H1 (cell line): ENCODE measurements around the gene INPP5F. TPM values are rescaled to one million over a fixed set of nuclear protein-coding genes. Genes with fewer than 3 reads are reported as not detected.

Experiments
- CTCF ChIA-PET: fragments of 300-600 bp; sonication (Branson Sonifier 250); formaldehyde crosslinking; loops from one replicate; lab custom pipeline; 2021; ENCODE audit not compliant: partially characterized antibody; lab: Charles Lee
- POLR2A ChIA-PET: fragments of 300-600 bp; sonication (Branson Sonifier 250); formaldehyde crosslinking; loops from one replicate; lab custom pipeline; 2021; ENCODE audit warnings: inconsistent platforms; ENCODE audit not compliant: partially characterized antibody; lab: Charles Lee
- DNase-seq, 2 experiments: peaks; one replicate each; pipeline versions ENCODE4 v3.0.0 to v3.0.0-alpha.2; 2010 to 2022; ENCODE audit warnings: low spot score in 2 of 2, low read depth in 1 of 2, mixed read lengths in 1 of 2
- FAIRE-seq: peaks from 2 replicates; lab custom pipeline; 2011; peaks lifted over from hg19 to GRCh38; lab: Jason Lieb, UNC
- H2AFZ ChIP-seq: 2 replicates; pipeline ENCODE4 v1.8.1; 2012; ENCODE audit warnings: low read length, inconsistent platforms
- H2AK5ac ChIP-seq: 2 replicates; pipeline ENCODE4 v1.6.1; 2013; ENCODE audit warnings: low read depth, low read length
- H2BK120ac ChIP-seq: replicated peaks from 2 replicates; pipeline ENCODE3; 2013; ENCODE audit warnings: low read depth, low read length, inconsistent platforms
- H2BK12ac ChIP-seq: 2 replicates; pipeline ENCODE4 v1.6.1; 2013; ENCODE audit warnings: low read depth, low read length
- H2BK15ac ChIP-seq: 2 replicates; pipeline ENCODE4 v1.6.1; 2013; ENCODE audit warnings: low read length
- H2BK20ac ChIP-seq: 2 replicates; pipeline ENCODE4 v1.6.1; 2013; ENCODE audit warnings: low read length
- H2BK5ac ChIP-seq: 2 replicates; pipeline ENCODE4 v1.6.1; 2013; ENCODE audit warnings: low read depth, low read length
- H3K14ac ChIP-seq: 2 replicates; pipeline ENCODE4 v1.6.1; 2013; ENCODE audit warnings: inconsistent platforms; ENCODE audit not compliant: insufficient read length
- H3K18ac ChIP-seq: 2 replicates; pipeline ENCODE4 v1.6.1; 2013; ENCODE audit warnings: low read length; ENCODE audit errors: extremely low read depth
- H3K23ac ChIP-seq: 2 replicates; pipeline ENCODE4 v1.6.1; 2013; ENCODE audit warnings: inconsistent platforms; ENCODE audit not compliant: insufficient read length
- H3K23me2 ChIP-seq: 2 replicates; pipeline ENCODE4 v1.6.1; 2013; ENCODE audit warnings: low read depth, low read length
- H3K27ac ChIP-seq: 2 replicates; pipeline ENCODE4 v1.6.1; 2011; ENCODE audit warnings: low read depth, low read length, inconsistent platforms
- H3K27me3 ChIP-seq, 4 experiments: replicated peaks in 1 of 4; 1 replicate in 1 of 4; 2 replicates in 3 of 4; pipeline versions ENCODE4 v1.6.1 to v1.8.1; 2011 to 2013; ENCODE audit warnings: low read length in 3 of 4, mild to moderate bottlenecking in 3 of 4, inconsistent platforms in 2 of 4, mixed read lengths in 2 of 4, moderate library complexity in 1 of 4; ENCODE audit not compliant: control insufficient read depth in 3 of 4, insufficient read depth in 3 of 4; ENCODE audit errors: extremely low read depth in 1 of 4
- H3K36me3 ChIP-seq, 4 experiments: 2 replicates each; pipeline versions ENCODE4 v1.6.1 to v1.8.1; 2011 to 2013; ENCODE audit warnings: mild to moderate bottlenecking in 4 of 4, low read length in 3 of 4, moderate library complexity in 2 of 4, control low read depth in 1 of 4, inconsistent platforms in 1 of 4; ENCODE audit not compliant: insufficient read depth in 4 of 4, control insufficient read depth in 2 of 4
- H3K4ac ChIP-seq: replicated peaks from 2 replicates; pipeline ENCODE3; 2013; ENCODE audit warnings: low read length, low read depth, mixed read lengths, inconsistent platforms; ENCODE audit not compliant: insufficient read length
- H3K4me1 ChIP-seq, 4 experiments: replicated peaks in 1 of 4; 1 replicate in 1 of 4; 2 replicates in 3 of 4; pipeline versions ENCODE4 v1.6.1 to v1.8.1; 2011 to 2013; ENCODE audit warnings: low read length in 3 of 4, inconsistent platforms in 2 of 4, mixed read lengths in 1 of 4; ENCODE audit not compliant: insufficient read depth in 4 of 4, control insufficient read depth in 3 of 4
- H3K4me2 ChIP-seq, 2 experiments: 2 replicates each; pipeline versions ENCODE4 v1.6.1 to v1.8.1; 2011 to 2013; ENCODE audit warnings: low read depth in 2 of 2, low read length in 2 of 2, control low read depth in 1 of 2, inconsistent platforms in 1 of 2, mild to moderate bottlenecking in 1 of 2; ENCODE audit not compliant: insufficient read depth in 1 of 2
- H3K4me3 ChIP-seq, 4 experiments: fragments of 200-600, 300-600 bp in 1 of 4; sonication (generic), shearing (Covaris generic), sonication (Bioruptor Twin) in 1 of 4; 2 replicates each; pipeline versions ENCODE4 v1.5.1 to v1.8.1; 2011 to 2016; ENCODE audit warnings: low read length in 4 of 4, low read depth in 3 of 4, control low read depth in 2 of 4, inconsistent platforms in 2 of 4, mild to moderate bottlenecking in 2 of 4, mixed read lengths in 1 of 4, moderate library complexity in 1 of 4; ENCODE audit not compliant: insufficient read depth in 2 of 4; ENCODE audit errors: extremely low read depth in 1 of 4
- H3K56ac ChIP-seq: replicated peaks from 2 replicates; pipeline ENCODE3; 2013; ENCODE audit warnings: low read depth, mild to moderate bottlenecking, mixed read lengths, low read length, inconsistent platforms; ENCODE audit not compliant: insufficient read length
- H3K79me1 ChIP-seq: 2 replicates; pipeline ENCODE4 v1.6.1; 2013; ENCODE audit warnings: low read depth, low read length, control low read depth
- H3K79me2 ChIP-seq, 2 experiments: 2 replicates each; pipeline versions ENCODE4 v1.6.1 to v1.8.1; 2012 to 2013; ENCODE audit warnings: low read length in 2 of 2, mild to moderate bottlenecking in 2 of 2, inconsistent platforms in 1 of 2; ENCODE audit not compliant: insufficient read depth in 2 of 2, control insufficient read depth in 1 of 2
- H3K9ac ChIP-seq, 4 experiments: replicated peaks in 1 of 4; 1 replicate in 1 of 4; 2 replicates in 3 of 4; pipeline versions ENCODE4 v1.6.1 to v1.8.1; 2011 to 2013; ENCODE audit warnings: low read depth in 3 of 4, low read length in 3 of 4, control low read depth in 2 of 4, mild to moderate bottlenecking in 2 of 4, moderate library complexity in 2 of 4, inconsistent platforms in 1 of 4; ENCODE audit errors: extremely low read depth in 1 of 4
- H3K9me3 ChIP-seq, 2 experiments: 2 replicates each; pipeline versions ENCODE4 v1.6.1 to v1.8.1; 2012 to 2013; ENCODE audit warnings: mild to moderate bottlenecking in 2 of 2, moderate library complexity in 2 of 2, control low read depth in 1 of 2, inconsistent platforms in 1 of 2, low read depth in 1 of 2, low read length in 1 of 2, mixed read lengths in 1 of 2; ENCODE audit not compliant: insufficient read depth in 2 of 2
- H4K20me1 ChIP-seq, 2 experiments: replicated peaks in 1 of 2; 2 replicates each; pipeline versions ENCODE3 to v1.8.1; 2011 to 2013; ENCODE audit warnings: inconsistent platforms in 2 of 2, low read length in 2 of 2, mild to moderate bottlenecking in 1 of 2; ENCODE audit not compliant: insufficient read depth in 2 of 2, control insufficient read depth in 1 of 2
- H4K5ac ChIP-seq: 2 replicates; pipeline ENCODE4 v1.6.1; 2013; ENCODE audit warnings: low read length, low read depth, mixed read lengths, inconsistent platforms; ENCODE audit not compliant: insufficient read length
- H4K8ac ChIP-seq: 2 replicates; pipeline ENCODE4 v1.8.0; 2013; ENCODE audit warnings: mild to moderate bottlenecking, moderate library complexity, low read length, inconsistent platforms; ENCODE audit not compliant: insufficient read depth; ENCODE audit errors: extremely low read depth
- H4K91ac ChIP-seq: replicated peaks from 2 replicates; pipeline ENCODE3; 2013; ENCODE audit warnings: low read length, mixed read lengths, inconsistent platforms; ENCODE audit not compliant: insufficient read length
- JUN ChIP-seq: IDR thresholded peaks from 2 replicates; pipeline ENCODE4 v1.6.1; 2011; ENCODE audit warnings: low read depth, mild to moderate bottlenecking, improper control_type of control experiment, low read length
- JUND ChIP-seq: IDR thresholded peaks from 2 replicates; pipeline ENCODE4 v1.6.1; 2011; ENCODE audit warnings: mild to moderate bottlenecking, improper control_type of control experiment, low read length
- KDM5A ChIP-seq: fragments of 200-600 bp; IDR thresholded peaks from 2 replicates; pipeline ENCODE4 v1.7.1; 2012; ENCODE audit warnings: mild to moderate bottlenecking, low read length, inconsistent platforms, mixed read lengths
- NRF1 ChIP-seq: IDR thresholded peaks from 2 replicates; pipeline ENCODE4 v1.6.1; 2011; ENCODE audit warnings: mild to moderate bottlenecking, low read depth, low read length, improper control_type of control experiment
- RAD21 ChIP-seq, 2 experiments: IDR thresholded peaks in 1 of 2; conservative IDR thresholded peaks in 1 of 2; 2 replicates each; pipeline ENCODE4 v1.6.1; 2011; ENCODE audit warnings: low read depth in 2 of 2, low read length in 2 of 2, improper control_type of control experiment in 1 of 2, inconsistent platforms in 1 of 2, mild to moderate bottlenecking in 1 of 2, moderate library complexity in 1 of 2
- RFX5 ChIP-seq: IDR thresholded peaks from 2 replicates; pipeline ENCODE4 v1.6.1; 2011; ENCODE audit warnings: low read depth, low read length, improper control_type of control experiment, borderline replicate concordance
- RXRA ChIP-seq: IDR thresholded peaks from 2 replicates; pipeline ENCODE4 v1.6.1; 2011; ENCODE audit warnings: low read depth, mild to moderate bottlenecking, low read length, moderate library complexity; ENCODE audit not compliant: insufficient read depth
- SIRT6 ChIP-seq: IDR thresholded peaks from one replicate; pipeline ENCODE4 v1.7.1; 2012; ENCODE audit warnings: low read length, inconsistent platforms
- WGBS, 2 experiments: shearing (Covaris generic) in 1 of 2; methylation state at CpG; one replicate each; pipeline versions ENCODE4 v1.1.6 to v1.1.7; 2013 to 2015; ENCODE audit warnings: low lambda C conversion rate in 2 of 2, mixed read lengths in 2 of 2, inconsistent platforms in 1 of 2, low coverage in 1 of 2, missing lambda C conversion rate in 1 of 2; ENCODE audit not compliant: insufficient replicate concordance in 2 of 2, insufficient coverage in 1 of 2, insufficient read length in 1 of 2; ENCODE audit errors: extremely low coverage in 1 of 2, missing lambda C conversion rate in 1 of 2; 5-methylcytosine and 5-hydroxymethylcytosine counted together
- polyA plus RNA-seq, 7 experiments: library from polyadenylated mRNA; depleted of rRNA in 3 of 7; stranded (reverse) in 5 of 7; unstranded in 2 of 7; fragments of >200 nt in 5 of 7; fragments of 200-250 nt in 2 of 7; gene quantifications; 1 replicate in 5 of 7; 2 replicates in 1 of 7; 4 replicates in 1 of 7; pipeline versions ENCODE4 v1.2.1 to v1.2.3, GENCODE V29; 2011 to 2013; ENCODE audit warnings: missing spikeins in 2 of 7, mixed read lengths in 2 of 7
- total RNA-seq: library from RNA; stranded (reverse); fragmentation: NEBNext Ultra II Directional; extraction: Animal tissue kit (Norgen Biotek cat#: 25700); gene quantifications from 2 replicates; pipeline ENCODE4 v1.2.1, GENCODE V29; 2021
- TF ChIP-seq, protein P1 (sequence below): IDR thresholded peaks from 2 replicates; pipeline ENCODE4 v1.6.1; 2012; ENCODE audit warnings: inconsistent platforms

Gene INPP5F
- total and polyA plus RNA-seq, 2 of the 8 experiments (the other 6 are each of a cell fraction or from before 2014, with no cell fraction given): 50.1 to 101 TPM

GRCh38 chr10:119863951-119864565, 138.2 kb downstream of the INPP5F start:
- H3K23me2 ChIP-seq: no peaks in the 10 kb centered on the region
- H4K5ac ChIP-seq: no peak overlapping the region
- peaks cover 28 to 98% of the 10 kb centered on the region in 2 experiments for H3K79me2 ChIP-seq
- 75% methylated on average over 4 of the region's 4 CpGs; no CpG with 5 or more reads in 1 of the 2 experiments for WGBS, 2 experiments
- H2AFZ ChIP-seq: no peak overlapping the region
- ChIA-PET CTCF (no interaction called here), POLR2A (no interaction called here)
- H2BK12ac ChIP-seq: no peak overlapping the region
- no peak overlapping the region for H3K4me2 ChIP-seq
- H3K18ac ChIP-seq: no peak overlapping the region
- H2BK5ac ChIP-seq: no peak overlapping the region
- H3K23ac ChIP-seq: no peak overlapping the region
- FAIRE-seq: no peak
- peaks cover 0 to 6% (median 3%) of the 10 kb centered on the region in 4 experiments; a peak in 4 of 7 replicates for H3K4me1 ChIP-seq
- TF ChIP-seq KDM5A: no peak
- no peak for TF ChIP-seq JUND
- TF ChIP-seq RFX5: no peak
- TF ChIP-seq JUN: no peak
- TF ChIP-seq SIRT6: no peak
- no peak for TF ChIP-seq RAD21 (IDR thresholded peaks at IDR 0.05 in 1 of 2, conservative IDR thresholded peaks at IDR 0.05 in 1 of 2; ENCODE audit: low read depth in 2 of 2, low read length in 2 of 2)
- TF ChIP-seq, protein P1, sequence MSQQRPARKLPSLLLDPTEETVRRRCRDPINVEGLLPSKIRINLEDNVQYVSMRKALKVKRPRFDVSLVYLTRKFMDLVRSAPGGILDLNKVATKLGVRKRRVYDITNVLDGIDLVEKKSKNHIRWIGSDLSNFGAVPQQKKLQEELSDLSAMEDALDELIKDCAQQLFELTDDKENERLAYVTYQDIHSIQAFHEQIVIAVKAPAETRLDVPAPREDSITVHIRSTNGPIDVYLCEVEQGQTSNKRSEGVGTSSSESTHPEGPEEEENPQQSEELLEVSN: no peak
- no peak for TF ChIP-seq NRF1
- TF ChIP-seq RXRA: no peak
- H3K9ac ChIP-seq: no peak overlapping the region
- H3K14ac ChIP-seq: no peak overlapping the region
- H2BK120ac ChIP-seq: no peak overlapping the region
- H3K27me3 ChIP-seq: no peaks in the 10 kb centered on the region
- no peak overlapping the region for H2BK15ac ChIP-seq
- H3K36me3 ChIP-seq: no peaks in the 10 kb centered on the region; a peak in 2 of 8 replicates
- H4K8ac ChIP-seq: no peak overlapping the region
- H2AK5ac ChIP-seq: no peak overlapping the region
- no peak overlapping the region for H3K56ac ChIP-seq
- H3K9me3 ChIP-seq: no peaks in the 10 kb centered on the region
- no peak overlapping the region for H4K91ac ChIP-seq
- H4K20me1 ChIP-seq: peaks cover 10 to 16% of the 10 kb centered on the region in 2 experiments
- H3K27ac ChIP-seq: no peak overlapping the region
- H3K4me3 ChIP-seq: no peak overlapping the region
- DNase-seq: no peak
- no peak overlapping the region for H3K4ac ChIP-seq
- no peak overlapping the region for H2BK20ac ChIP-seq
- H3K79me1 ChIP-seq: peaks cover 8% of the 10 kb centered on the region; the same call in 1 of the 2 replicates
